HepG2 (cell line): ENCODE results near the gene SLC26A3. TPM values are rescaled to one million over a fixed set of nuclear protein-coding genes. Genes with fewer than 3 reads are reported as not detected.

ENCODE experiments used
- ADNP ChIP-seq: sonication (generic); formaldehyde crosslinking; IDR thresholded peaks from 2 replicates; pipeline ENCODE4 v1.4.0; 2020; ENCODE audit warnings: missing genetic modification reagents
- BATF2 ChIP-seq: sonication (generic); formaldehyde crosslinking; IDR thresholded peaks from 2 replicates; pipeline ENCODE4 v1.8.0; 2022; ENCODE audit warnings: mild to moderate bottlenecking, missing genetic modification reagents, moderate library complexity
- CHCHD3 ChIP-seq: sonication (generic); formaldehyde crosslinking; IDR thresholded peaks from 2 replicates; pipeline ENCODE4 v1.8.0; 2022; ENCODE audit warnings: mild to moderate bottlenecking, missing genetic modification reagents, moderate library complexity
- ESRRA ChIP-seq: sonication (generic); formaldehyde crosslinking; IDR thresholded peaks from 2 replicates; pipeline ENCODE4 v1.5.1; 2020; ENCODE audit warnings: mild to moderate bottlenecking, low read depth, missing genetic modification reagents
- FLYWCH1 ChIP-seq: sonication (generic); formaldehyde crosslinking; IDR thresholded peaks from 2 replicates; pipeline ENCODE4 v1.8.1; 2023; ENCODE audit warnings: mild to moderate bottlenecking, missing genetic modification reagents
- HBP1 ChIP-seq: IDR thresholded peaks from 2 replicates; pipeline ENCODE4 v1.6.1; 2016; ENCODE audit warnings: low read depth, control low read depth
- IKZF4 ChIP-seq: sonication (generic); formaldehyde crosslinking; IDR thresholded peaks from 2 replicates; pipeline ENCODE4 v1.5.1; 2020; ENCODE audit warnings: borderline replicate concordance, mild to moderate bottlenecking, low read depth, missing genetic modification reagents; ENCODE audit errors: not compliant biosample characterization
- JUNB ChIP-seq: sonication (generic); formaldehyde crosslinking; IDR thresholded peaks from 2 replicates; pipeline ENCODE4 v1.8.0; 2022; ENCODE audit warnings: missing genetic modification reagents, mild to moderate bottlenecking, borderline replicate concordance
- MAZ ChIP-seq, 2 experiments: sonication (generic) in 1 of 2; formaldehyde crosslinking in 1 of 2; IDR thresholded peaks; 2 replicates each; pipeline versions ENCODE4 v1.5.0 to v1.6.1; 2012 to 2020; ENCODE audit warnings: low read depth in 2 of 2, mild to moderate bottlenecking in 2 of 2, borderline replicate concordance in 1 of 2, improper control_type of control experiment in 1 of 2, low read length in 1 of 2, missing genetic modification reagents in 1 of 2, moderate library complexity in 1 of 2
- SNAI1 ChIP-seq: sonication (generic); formaldehyde crosslinking; IDR thresholded peaks from 2 replicates; pipeline ENCODE4 v1.5.0; 2020; ENCODE audit warnings: mild to moderate bottlenecking, missing genetic modification reagents, borderline replicate concordance
- SP1 ChIP-seq, 2 experiments: fragments of 450-650 bp in 1 of 2; sonication (generic) in 1 of 2; formaldehyde crosslinking in 1 of 2; IDR thresholded peaks; 2 replicates each; pipeline versions ENCODE4 v1.4.0 to v1.6.1; 2016 to 2020; ENCODE audit warnings: missing genetic modification reagents in 1 of 2
- TAF1 ChIP-seq: sonication (generic); formaldehyde crosslinking; IDR thresholded peaks from 2 replicates; pipeline ENCODE4 v1.4.0; 2020; ENCODE audit warnings: missing genetic modification reagents
- TFAP4 ChIP-seq: sonication (generic); IDR thresholded peaks from 2 replicates; pipeline ENCODE4 v1.6.1; 2016; ENCODE audit warnings: low read depth, borderline replicate concordance
- ZBTB1 ChIP-seq: sonication (generic); formaldehyde crosslinking; IDR thresholded peaks from 2 replicates; pipeline ENCODE4 v1.4.0; 2020; ENCODE audit warnings: missing genetic modification reagents, borderline replicate concordance
- ZBTB25 ChIP-seq: IDR thresholded peaks from 2 replicates; pipeline ENCODE4 v1.6.1; 2018; ENCODE audit warnings: missing genetic modification reagents
- ZBTB8A ChIP-seq: sonication (generic); formaldehyde crosslinking; IDR thresholded peaks from 2 replicates; pipeline ENCODE4 v1.4.0; 2020; ENCODE audit warnings: mild to moderate bottlenecking, low read depth, missing genetic modification reagents, borderline replicate concordance
- ZEB1 ChIP-seq: IDR thresholded peaks from 2 replicates; pipeline ENCODE4 v1.6.1; 2012; ENCODE audit warnings: mild to moderate bottlenecking, low read depth, inconsistent platforms; ENCODE audit not compliant: insufficient replicate concordance
- ZGPAT ChIP-seq: IDR thresholded peaks from 2 replicates; pipeline ENCODE4 v1.6.1; 2016; ENCODE audit warnings: mild to moderate bottlenecking
- ZNF17 ChIP-seq: sonication (generic); formaldehyde crosslinking; IDR thresholded peaks from 2 replicates; pipeline ENCODE4 v1.5.0; 2020; ENCODE audit warnings: mild to moderate bottlenecking, missing genetic modification reagents
- ZNF260 ChIP-seq: sonication (generic); formaldehyde crosslinking; IDR thresholded peaks from 2 replicates; pipeline ENCODE4 v1.4.0; 2020; ENCODE audit warnings: missing genetic modification reagents, low read depth, mild to moderate bottlenecking, borderline replicate concordance
- ZNF563 ChIP-seq: sonication (generic); formaldehyde crosslinking; IDR thresholded peaks from 2 replicates; pipeline ENCODE4 v1.8.0; 2022; ENCODE audit warnings: mild to moderate bottlenecking, moderate library complexity, missing genetic modification reagents
- polyA plus RNA-seq, 8 experiments: library from polyadenylated mRNA; depleted of rRNA in 3 of 8; stranded (reverse) in 7 of 8; unstranded in 1 of 8; fragments of >200 nt; fragmentation: Illumina TruSeq in 4 of 8; extraction: Trizol in 4 of 8; gene quantifications; 2 replicates each; pipeline versions ENCODE4 v1.2.1 to v1.2.3, GENCODE V29; 2011 to 2016; ENCODE audit warnings: low read depth in 4 of 8, missing spikeins in 1 of 8, mixed read lengths in 1 of 8; ENCODE audit not compliant: insufficient read depth in 1 of 8
- total RNA-seq, 5 experiments: library from RNA; depleted of rRNA; stranded (reverse); fragments of >200 nt; fragmentation: Illumina TruSeq; extraction: Trizol; gene quantifications; 2 replicates each; pipeline ENCODE4 v1.2.3, GENCODE V29; 2016; ENCODE audit warnings: low read depth in 1 of 5

Gene SLC26A3
- total and polyA plus RNA-seq, 2 of the 13 experiments (the other 11 are each of a cell fraction or from before 2014, with no cell fraction given), result 0.11 to 0.30 TPM

- TF ChIP-seq ZNF260 (no peak), SP1 (IDR thresholded peaks at IDR 0.05) (no peak), SP1 (CRISPR knock-in tag; IDR thresholded peaks at IDR 0.05) (peak; percentile 50; the same call in 1 of the 2 replicates), ZGPAT (CRISPR knock-in tag) (peak; percentile 80), ZNF563 (peak; percentile 80; the same call in 1 of the 2 replicates), HBP1 (CRISPR knock-in tag) (peak; percentile 2; the same call in 1 of the 2 replicates), ZEB1 (peak; percentile 82), BATF2 (CRISPR knock-in tag) (no peak), ESRRA (CRISPR knock-in tag) (0 out of 2 replicates have a peak, but pooled peaks have one; percentile 9), FLYWCH1 (CRISPR knock-in tag) (no peak; the same call in 1 of the 2 replicates), ZBTB8A (CRISPR knock-in tag) (no peak), JUNB (CRISPR knock-in tag) (no peak), IKZF4 (CRISPR knock-in tag) (no peak), MAZ (IDR thresholded peaks at IDR 0.05; ENCODE audit: borderline replicate concordance, low read depth, low read length) (peak; percentile 79; the same call in 1 of the 2 replicates), MAZ (CRISPR knock-in tag; IDR thresholded peaks at IDR 0.05; ENCODE audit: low read depth) (peak; percentile 37; the same call in 1 of the 2 replicates), ZBTB1 (CRISPR knock-in tag) (no peak), TFAP4 (peak; percentile 42; the same call in 1 of the 2 replicates), TAF1 (peak; percentile 75; the same call in 1 of the 2 replicates), ADNP (CRISPR knock-in tag) (no peak), ZNF17 (CRISPR knock-in tag) (no peak), ZBTB25 (CRISPR knock-in tag) (peak; percentile 46), SNAI1 (CRISPR knock-in tag) (no peak), CHCHD3 (CRISPR knock-in tag) (no peak)
Observed at GRCh38 chr7:107743567-107744344, 59.3 kb downstream of the SLC26A3 start, which contains the start of gene CBLL1 (continued).
